T-helper 2 cell treated with Interferon-gamma antibody and Interleukin-4, amounts not matched to agents 100 ng/mL and 5 ng/mL, for 36 hours (primary cell): Measurements from ENCODE around the gene CTDNEP1. TPM values are rescaled to one million over a fixed set of nuclear protein-coding genes. Genes with fewer than 3 reads are reported as not detected.

Source experiments
- intact Hi-C: fragments of 100-400 bp; cut with micrococcal nuclease; formaldehyde crosslinking; loops from one replicate; pipeline ENCODE4 v1.15.1; 2023
- total RNA-seq: library from RNA; stranded (reverse); gene quantifications from 2 replicates; pipeline ENCODE4 v1.2.3, GENCODE V29; 2022

Gene CTDNEP1
- 170 and 179 TPM in 2 replicates for total RNA-seq

DNA sequence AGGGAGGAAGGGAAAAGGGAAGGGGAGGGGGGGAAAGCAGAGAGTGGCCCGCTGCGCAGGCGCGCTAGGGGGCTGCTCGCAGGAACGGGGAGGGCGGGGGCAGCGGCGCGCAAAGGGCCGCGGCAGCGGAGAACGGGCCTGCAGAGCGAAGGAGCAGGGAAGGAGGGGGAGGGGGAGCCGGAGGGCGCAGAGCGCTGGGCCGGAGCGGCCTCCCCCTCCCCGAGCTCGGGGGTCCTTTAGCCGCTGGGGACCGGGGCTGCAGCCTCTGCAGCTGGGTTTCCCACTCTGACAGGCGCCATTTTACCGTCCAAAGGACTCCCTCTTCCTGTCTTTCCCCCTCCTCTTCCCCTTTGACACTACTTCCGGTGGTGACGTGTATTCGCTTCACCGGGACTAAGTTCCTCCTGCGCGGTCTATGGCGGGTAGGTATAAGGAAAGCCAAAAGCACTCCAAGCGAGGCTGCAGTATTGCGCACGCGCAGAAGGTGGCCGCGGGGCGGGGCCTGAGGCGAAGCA lies at the start of gene CTDNEP1:
Gene CTDNEP1, minus strand, starts transcription at position 74 of the 515 bp plus-strand sequence. CDS start 438 bp downstream, outside the sequence.
- intact Hi-C loops, result loop anchor here (1.0 to 5.0 kb wide), 8 partner anchors 12 to 436 kb away; partner anchors contain the start of genes EIF5A, FGF11, PHF23 and TMEM102

- intact Hi-C loops, result loop anchor here (1.0 kb wide), 3 partner anchors 16 to 250 kb away; no protein-coding TSS in a partner anchor
These were observed 44.8 kb upstream of the CTDNEP1 start for GRCh38 chr17:7296189-7296861.

DNA sequence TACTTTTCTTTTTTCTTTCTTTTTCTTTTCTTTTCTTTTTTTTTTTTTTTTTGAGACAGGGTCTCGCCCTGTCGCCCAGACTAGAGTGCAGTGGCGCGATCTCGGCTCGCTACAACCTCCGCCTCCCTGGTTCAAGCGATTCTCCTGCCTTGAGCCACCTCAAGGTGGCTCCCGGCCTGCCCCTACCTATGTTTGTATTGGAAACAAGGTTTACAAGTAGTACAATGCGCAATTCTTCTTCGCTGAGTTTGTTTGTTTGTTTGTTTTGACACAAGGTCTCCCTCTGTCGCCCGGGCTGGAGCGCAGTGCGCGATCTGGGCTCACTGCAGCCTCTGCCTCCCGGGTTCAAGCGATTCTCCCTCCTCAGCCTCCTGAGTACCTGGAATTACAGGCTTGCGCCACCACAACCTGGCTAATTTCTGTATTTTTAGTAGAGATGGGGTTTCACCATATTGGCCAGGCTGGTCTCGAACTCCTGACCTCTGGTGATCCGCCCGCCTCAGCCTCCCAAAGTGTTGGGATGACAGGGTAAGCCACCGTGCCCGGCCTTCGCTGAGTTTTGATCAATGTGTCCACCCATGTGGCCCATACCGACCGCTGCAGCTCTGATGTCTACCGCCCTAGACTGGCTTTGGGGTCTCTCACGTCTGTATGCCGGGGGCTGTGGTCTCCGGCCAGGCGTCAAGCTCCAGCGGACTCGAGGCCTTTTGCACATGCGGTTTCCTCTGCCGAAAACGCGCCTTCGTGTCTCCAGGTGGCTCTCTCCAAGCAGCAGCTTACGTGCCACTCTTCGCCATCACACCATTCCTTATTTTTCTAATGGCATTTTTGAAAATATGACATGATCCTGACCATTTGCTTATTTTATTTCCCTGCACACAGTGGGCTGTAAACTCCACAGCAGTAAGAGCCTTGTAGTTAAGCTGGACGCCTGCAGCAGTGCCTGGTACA lies 44.0 kb upstream of the CTDNEP1 start:
- intact Hi-C loops, result loop anchor here (1.0 kb wide), 3 partner anchors 15 to 249 kb away; no protein-coding TSS in a partner anchor

- intact Hi-C loops, result no loop called here
These were observed 43.1 kb upstream of the CTDNEP1 start, which contains the start of gene YBX2 for GRCh38 chr17:7294614-7295153. Gene YBX2, minus strand, starts transcription at chr17:7294639. Its CDS starts 139 bp downstream, at chr17:7294500.

- intact Hi-C loops, result no loop called here
These were observed 42.5 kb upstream of the CTDNEP1 start for GRCh38 chr17:7293816-7294613.

DNA sequence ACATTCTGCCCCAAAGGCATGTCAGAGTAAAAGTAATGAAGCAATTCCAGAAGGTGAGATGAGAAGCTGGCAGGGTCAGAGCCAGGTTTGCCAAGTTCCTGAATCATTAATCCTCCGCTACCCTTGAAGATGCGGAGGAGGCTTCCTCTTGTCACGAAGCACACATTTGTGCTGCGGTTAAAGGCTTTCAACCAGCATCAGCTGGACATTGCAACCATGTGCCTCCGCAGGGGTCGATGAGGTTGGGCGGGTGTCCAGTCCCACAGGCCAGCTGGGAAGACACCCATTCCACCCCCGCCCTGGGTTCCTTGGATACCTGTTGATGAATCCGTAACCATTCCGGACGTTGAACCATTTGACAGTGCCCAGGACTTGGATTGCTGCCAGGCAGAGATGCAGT lies 41.6 kb upstream of the CTDNEP1 start:
- intact Hi-C loops, result no loop called here

DNA sequence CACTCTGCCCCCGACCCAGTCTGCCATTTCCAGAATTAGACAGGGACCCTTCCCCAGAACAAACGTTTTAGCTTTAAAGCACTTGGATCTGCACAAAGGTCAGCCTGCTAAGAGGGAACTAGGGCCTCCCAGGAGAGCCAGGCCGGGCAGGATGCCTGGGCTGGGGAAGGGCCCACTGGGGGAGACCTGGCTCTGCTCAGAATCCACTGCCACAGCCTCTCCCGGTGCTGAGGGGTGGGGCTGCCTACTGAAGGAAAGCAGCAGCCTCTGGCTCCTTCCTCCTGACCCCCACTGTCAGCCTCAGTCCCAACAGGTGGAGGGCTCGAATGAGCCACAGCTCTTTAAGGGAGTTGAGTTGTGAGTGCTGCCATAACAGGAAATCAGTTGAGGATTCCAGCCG lies 41.2 kb upstream of the CTDNEP1 start:
- intact Hi-C loops, result no loop called here

- intact Hi-C loops, result no loop called here
These were observed 40.7 kb upstream of the CTDNEP1 start for GRCh38 chr17:7292194-7292593.

GRCh38 chr17:7290685-7291084 lies 39.2 kb upstream of the CTDNEP1 start:
- intact Hi-C loops, result no loop called here

DNA sequence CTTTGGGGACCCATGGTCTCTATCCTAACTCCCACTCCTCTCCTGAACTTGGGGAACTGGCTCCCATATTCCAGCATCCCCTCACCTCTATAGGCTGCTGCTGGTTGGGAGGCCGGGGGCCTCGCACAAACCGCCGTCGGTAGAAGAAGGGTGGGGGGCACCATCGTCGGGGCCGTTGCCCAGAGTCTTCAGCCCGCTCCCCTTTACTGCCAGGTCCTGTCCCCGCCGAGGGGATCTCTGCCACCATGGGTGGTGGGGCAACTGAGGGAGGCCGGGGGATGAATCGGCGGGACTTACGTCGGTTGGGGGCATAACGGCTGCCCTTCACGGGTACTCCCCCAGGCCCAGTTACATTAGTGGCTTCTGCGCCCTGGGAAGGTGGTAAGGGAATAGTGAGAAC lies 38.6 kb upstream of the CTDNEP1 start:
- intact Hi-C loops, result no loop called here

GRCh38 chr17:7289256-7290032 lies 37.9 kb upstream of the CTDNEP1 start:
- intact Hi-C loops, result no loop called here

GRCh38 chr17:7285679-7286078 lies 34.1 kb upstream of the CTDNEP1 start:
- intact Hi-C loops, result no loop called here

GRCh38 chr17:7284911-7285310 lies 33.4 kb upstream of the CTDNEP1 start:
- intact Hi-C loops, result no loop called here

DNA sequence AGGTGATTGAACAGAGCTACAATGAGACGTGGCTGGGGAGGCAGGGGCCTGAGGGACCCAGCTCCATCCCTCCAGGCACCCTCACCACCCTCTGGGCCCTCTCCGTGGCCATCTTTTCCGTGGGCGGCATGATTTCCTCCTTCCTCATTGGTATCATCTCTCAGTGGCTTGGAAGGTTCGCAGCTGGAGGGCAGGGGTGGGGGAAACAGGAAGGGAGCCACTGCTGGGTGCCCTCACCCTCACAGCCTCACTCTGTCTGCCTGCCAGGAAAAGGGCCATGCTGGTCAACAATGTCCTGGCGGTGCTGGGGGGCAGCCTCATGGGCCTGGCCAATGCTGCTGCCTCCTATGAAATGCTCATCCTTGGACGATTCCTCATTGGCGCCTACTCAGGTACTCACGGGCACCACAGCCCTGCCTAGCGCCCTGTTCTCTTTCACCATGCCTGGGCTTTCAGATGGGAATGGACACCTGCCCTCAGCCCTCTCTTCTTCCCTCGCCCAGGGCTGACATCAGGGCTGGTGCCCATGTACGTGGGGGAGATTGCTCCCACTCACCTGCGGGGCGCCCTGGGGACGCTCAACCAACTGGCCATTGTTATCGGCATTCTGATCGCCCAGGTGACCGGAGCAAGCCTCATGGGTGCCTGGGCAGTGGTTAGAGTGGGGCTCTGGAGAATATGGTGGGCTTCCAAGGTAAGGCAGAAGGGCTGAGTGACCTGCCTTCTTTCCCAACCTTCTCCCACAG lies 32.1 kb upstream of the CTDNEP1 start:
- intact Hi-C loops, result no loop called here

- intact Hi-C loops, result no loop called here
These were observed 31.3 kb upstream of the CTDNEP1 start for GRCh38 chr17:7282752-7283321.

DNA sequence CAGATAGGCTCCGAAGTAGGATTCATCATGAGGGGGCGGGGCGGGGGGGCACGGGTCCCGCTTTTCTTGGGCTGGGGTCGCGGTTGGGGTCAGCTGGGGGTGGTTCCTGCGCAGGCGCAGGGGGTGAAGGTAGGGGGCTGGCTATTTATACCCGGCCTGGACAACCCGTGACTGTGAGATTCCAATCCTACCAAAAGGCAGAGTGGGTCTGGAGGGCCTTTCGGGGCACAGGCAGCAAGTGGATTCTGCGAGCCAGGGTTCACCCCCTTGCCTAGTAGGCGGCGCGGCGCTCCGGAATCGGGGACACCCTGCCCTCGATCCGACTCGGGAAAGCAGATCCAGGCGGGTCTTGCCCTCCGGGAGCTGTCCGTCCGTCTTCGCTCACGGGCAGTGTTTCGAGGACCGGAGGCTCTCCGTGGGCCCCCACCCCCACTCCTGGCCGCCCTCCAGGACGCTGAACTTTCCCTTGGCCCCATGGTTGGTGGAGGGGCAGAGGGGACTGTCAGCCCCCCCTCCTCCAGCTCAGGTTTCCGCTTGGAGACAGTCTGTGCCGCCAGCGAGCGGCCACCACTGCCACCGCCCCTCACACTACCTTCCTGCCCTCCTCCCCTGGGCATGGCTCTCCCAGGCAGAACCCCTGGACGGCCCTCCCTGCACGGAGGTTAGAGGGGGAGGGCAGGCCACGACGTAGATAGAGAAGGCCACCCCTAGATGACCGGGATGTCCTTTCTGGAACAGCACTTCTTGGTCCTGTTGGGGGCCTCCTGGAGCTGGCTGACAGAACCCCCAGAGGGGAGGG lies 30.6 kb upstream of the CTDNEP1 start:
- intact Hi-C loops, result loop anchor here (1.0 kb wide), 1 partner anchor 25 kb away; the partner anchor contains the start of gene EIF5A

- intact Hi-C loops, result loop anchor here (1.0 kb wide), 1 partner anchor 26 kb away; the partner anchor contains the start of gene EIF5A
These were observed 29.8 kb upstream of the CTDNEP1 start, which contains the start of gene SLC2A4 for GRCh38 chr17:7281074-7281952. Gene SLC2A4, plus strand, starts transcription at chr17:7281718. Its CDS starts 217 bp downstream, at chr17:7281935.
